B cell (primary cell): ENCODE measurements around the gene SBK1.

ENCODE experiments used
- CTCF ChIP-seq: fragments of 200-600 bp; IDR thresholded peaks from one replicate; pipeline ENCODE4 v1.8.0; 2022; ENCODE audit warnings: antibody characterized with exemption, mild to moderate bottlenecking
- EZH2 ChIP-seq: IDR thresholded peaks from 2 replicates; pipeline ENCODE4 v1.6.1; 2012; ENCODE audit warnings: borderline replicate concordance, low read depth, mild to moderate bottlenecking, moderate library complexity, low read length; ENCODE audit not compliant: insufficient read depth, poor library complexity, severe bottlenecking

DNA sequence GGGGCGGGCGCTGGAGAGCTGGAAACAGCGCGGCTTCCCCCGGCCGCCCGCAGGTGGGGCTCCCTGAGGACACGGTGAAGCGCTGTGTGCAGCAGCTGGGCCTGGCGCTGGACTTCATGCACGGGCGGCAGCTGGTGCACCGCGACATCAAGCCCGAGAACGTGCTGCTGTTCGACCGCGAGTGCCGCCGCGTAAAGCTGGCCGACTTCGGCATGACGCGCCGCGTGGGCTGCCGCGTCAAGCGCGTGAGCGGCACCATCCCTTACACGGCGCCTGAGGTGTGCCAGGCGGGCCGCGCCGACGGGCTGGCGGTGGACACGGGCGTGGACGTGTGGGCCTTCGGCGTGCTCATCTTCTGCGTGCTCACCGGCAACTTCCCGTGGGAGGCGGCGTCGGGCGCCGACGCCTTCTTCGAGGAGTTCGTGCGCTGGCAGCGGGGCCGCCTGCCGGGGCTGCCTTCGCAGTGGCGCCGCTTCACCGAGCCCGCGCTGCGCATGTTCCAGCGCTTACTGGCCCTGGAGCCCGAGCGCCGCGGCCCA, 27.8 kb downstream of the SBK1 start:
- TF ChIP-seq CTCF: no peak
- no peak for TF ChIP-seq EZH2
